Measurements from ENCODE around the gene KRTAP21-3.

Gene KRTAP21-3

GRCh38 chr21:30713766-30714165, 4.8 kb downstream of the KRTAP21-3 start:
- no peak for TF ChIP-seq CTCF (IDR thresholded peaks at IDR 0.05)
- H3K4me1 ChIP-seq (ENCODE audit: control insufficient read depth in 1 of 2, insufficient read depth in 1 of 2, low read depth in 1 of 2, low read length in 1 of 2) = no peaks in the 10 kb centered on the region
- H3K4me3 ChIP-seq (ENCODE audit: low read depth in 1 of 2, low read length in 1 of 2) = no peak overlapping the region
- no peaks in the 10 kb centered on the region for H3K27me3 ChIP-seq
- no peaks in the 10 kb centered on the region for H3K9me3 ChIP-seq
- H3K36me3 ChIP-seq = no peaks in the 10 kb centered on the region
- H3K27ac ChIP-seq = no peak overlapping the region

DNA sequence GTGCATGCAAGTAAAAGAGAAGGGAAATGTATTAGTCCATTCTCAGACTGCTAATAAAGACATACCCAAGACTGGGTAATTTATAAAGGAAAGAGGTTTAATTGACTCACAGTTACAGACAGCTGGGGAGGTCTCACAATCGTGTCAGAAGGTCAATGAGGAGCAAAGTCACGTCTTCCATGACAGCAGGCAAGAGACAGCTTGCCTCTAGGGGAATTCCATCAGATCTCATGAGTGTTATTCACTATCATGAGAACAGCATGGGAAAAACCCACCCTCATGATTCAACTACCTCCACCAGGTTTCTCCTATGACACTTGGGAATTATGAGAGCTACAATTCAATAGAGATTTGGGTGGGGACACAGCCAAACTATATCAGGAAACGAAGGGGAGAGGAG, 8.1 kb downstream of the KRTAP21-3 start:
- Histone ChIP-seq H3K27me3 (no peaks in the 10 kb centered on the region), H3K27ac (no peak overlapping the region), H3K36me3 (no peaks in the 10 kb centered on the region), H3K4me1 (ENCODE audit: control insufficient read depth in 1 of 2, insufficient read depth in 1 of 2, low read depth in 1 of 2, low read length in 1 of 2) (no peaks in the 10 kb centered on the region), H3K4me3 (ENCODE audit: low read depth in 1 of 2, low read length in 1 of 2) (no peak overlapping the region), H3K9me3 (no peaks in the 10 kb centered on the region)
- no peak for TF ChIP-seq CTCF (IDR thresholded peaks at IDR 0.05)

GRCh38 chr21:30707409-30707808, 11.2 kb downstream of the KRTAP21-3 start:
- Histone ChIP-seq H3K9me3 (no peaks in the 10 kb centered on the region), H3K4me3 (ENCODE audit: low read depth in 1 of 2, low read length in 1 of 2) (no peak overlapping the region), H3K36me3 (no peaks in the 10 kb centered on the region), H3K27me3 (no peaks in the 10 kb centered on the region), H3K27ac (no peak overlapping the region), H3K4me1 (ENCODE audit: control insufficient read depth in 1 of 2, insufficient read depth in 1 of 2, low read depth in 1 of 2, low read length in 1 of 2) (no peaks in the 10 kb centered on the region)
- TF ChIP-seq CTCF (IDR thresholded peaks at IDR 0.05) = no peak

DNA sequence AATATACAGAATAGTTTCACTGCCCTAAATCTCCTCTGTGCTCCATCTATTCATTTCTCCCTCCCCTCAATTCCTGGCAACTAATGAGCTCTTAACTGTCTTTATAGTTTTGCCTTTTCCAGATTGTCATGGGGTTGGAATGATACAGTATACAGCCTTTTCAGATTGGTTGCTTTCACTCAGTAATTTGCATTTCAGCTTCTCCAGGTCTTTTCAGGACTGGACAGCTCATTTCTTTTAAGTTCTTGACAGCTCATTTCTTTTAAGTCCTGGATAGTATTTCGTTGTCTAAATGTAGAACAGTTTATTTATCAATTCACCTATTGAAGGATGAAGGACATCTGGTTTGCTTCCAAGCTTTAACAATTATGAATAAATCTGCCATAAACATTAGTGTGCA, 22.6 kb downstream of the KRTAP21-3 start:
- no peaks in the 10 kb centered on the region for H3K9me3 ChIP-seq
- H3K27ac ChIP-seq = no peak overlapping the region
- no peak for TF ChIP-seq CTCF (IDR thresholded peaks at IDR 0.05)
- no peaks in the 10 kb centered on the region for H3K4me1 ChIP-seq (ENCODE audit: control insufficient read depth in 1 of 2, insufficient read depth in 1 of 2, low read depth in 1 of 2, low read length in 1 of 2)
- no peaks in the 10 kb centered on the region for H3K27me3 ChIP-seq
- H3K4me3 ChIP-seq (ENCODE audit: low read depth in 1 of 2, low read length in 1 of 2) = no peak overlapping the region
- H3K36me3 ChIP-seq = no peaks in the 10 kb centered on the region

DNA sequence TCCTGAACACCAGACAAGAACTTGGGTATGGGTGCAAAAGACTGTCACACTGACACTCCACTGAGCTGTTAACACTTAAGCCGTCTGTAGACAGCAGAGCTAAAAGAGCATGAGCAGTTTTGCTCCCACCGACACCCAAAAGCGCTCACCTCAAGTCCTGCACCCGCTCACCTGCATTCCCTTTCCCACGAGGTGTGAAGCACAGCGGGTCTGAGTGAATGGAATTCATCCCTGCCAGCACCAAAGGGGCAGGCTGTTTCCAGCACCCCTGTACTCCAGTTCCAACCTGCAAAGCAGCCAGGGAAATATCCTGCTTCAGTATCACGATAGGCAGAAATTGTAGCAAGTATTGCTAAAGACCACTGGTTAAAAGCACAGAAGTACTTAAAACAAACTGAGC, 28.8 kb downstream of the KRTAP21-3 start:
- no peak for TF ChIP-seq CTCF (IDR thresholded peaks at IDR 0.05)
- Histone ChIP-seq H3K27ac (no peak overlapping the region), H3K36me3 (no peaks in the 10 kb centered on the region), H3K4me1 (ENCODE audit: control insufficient read depth in 1 of 2, insufficient read depth in 1 of 2, low read depth in 1 of 2, low read length in 1 of 2) (no peaks in the 10 kb centered on the region), H3K27me3 (no peaks in the 10 kb centered on the region), H3K4me3 (ENCODE audit: low read depth in 1 of 2, low read length in 1 of 2) (no peak overlapping the region), H3K9me3 (no peaks in the 10 kb centered on the region)

- H3K4me1 ChIP-seq (ENCODE audit: control insufficient read depth in 1 of 2, insufficient read depth in 1 of 2, low read depth in 1 of 2, low read length in 1 of 2) = no peaks in the 10 kb centered on the region
- H3K36me3 ChIP-seq = no peaks in the 10 kb centered on the region
- H3K27me3 ChIP-seq = no peaks in the 10 kb centered on the region
- H3K27ac ChIP-seq = no peak overlapping the region
- H3K9me3 ChIP-seq = no peaks in the 10 kb centered on the region
- H3K4me3 ChIP-seq (ENCODE audit: low read depth in 1 of 2, low read length in 1 of 2) = no peak overlapping the region
- no peak for TF ChIP-seq CTCF (IDR thresholded peaks at IDR 0.05)
Observed at GRCh38 chr21:30684506-30684905, 34.1 kb downstream of the KRTAP21-3 start.
